Cortex of kidney (tissue), 1 donor: ENCODE results near the gene MYOCD.

Experiments
- DNase-seq: peaks from one replicate; lab custom pipeline; 2025; lab: John Stamatoyannopoulos, UW

MYOCD gene

DNA sequence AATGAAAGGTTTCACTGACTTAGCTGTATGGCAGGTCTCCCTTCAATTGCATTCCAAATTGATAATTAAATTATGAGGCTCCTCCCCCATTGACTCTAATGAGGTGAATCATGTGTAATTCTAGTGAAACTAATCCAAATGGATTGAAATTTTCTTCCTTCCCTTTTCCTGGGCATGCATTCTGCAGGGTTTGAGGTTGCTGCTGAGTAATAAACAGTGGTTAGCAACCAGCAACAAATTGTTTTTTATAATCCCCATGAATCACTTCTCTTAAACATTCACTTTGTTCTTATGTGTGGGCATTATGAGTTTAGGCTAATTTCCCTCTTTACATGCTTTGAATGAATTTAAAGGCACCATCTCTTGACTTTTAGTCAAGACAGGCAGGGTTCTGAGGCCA lies 43.4 kb downstream of the MYOCD start:
- no peak for DNase-seq

DNA sequence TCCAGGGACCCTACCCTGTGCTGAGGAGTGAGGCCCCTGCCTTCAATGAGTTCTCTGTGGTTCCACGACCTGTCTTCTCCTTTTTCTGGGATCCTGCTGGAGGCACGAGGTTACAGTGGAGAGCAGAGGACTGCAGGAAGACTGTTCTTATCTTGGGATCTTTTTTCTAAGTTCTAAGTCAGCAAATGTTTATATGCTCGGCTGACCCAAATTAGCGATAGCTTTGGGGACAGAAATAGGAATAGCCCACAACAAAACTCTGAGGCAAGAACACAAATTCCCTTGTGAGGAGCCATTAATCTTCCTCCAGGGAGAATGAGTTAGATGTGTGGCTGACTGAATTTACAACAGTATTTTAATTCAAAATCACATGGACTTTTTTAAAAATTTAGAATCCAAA lies 46.7 kb downstream of the MYOCD start:
- no peak for DNase-seq

DNA sequence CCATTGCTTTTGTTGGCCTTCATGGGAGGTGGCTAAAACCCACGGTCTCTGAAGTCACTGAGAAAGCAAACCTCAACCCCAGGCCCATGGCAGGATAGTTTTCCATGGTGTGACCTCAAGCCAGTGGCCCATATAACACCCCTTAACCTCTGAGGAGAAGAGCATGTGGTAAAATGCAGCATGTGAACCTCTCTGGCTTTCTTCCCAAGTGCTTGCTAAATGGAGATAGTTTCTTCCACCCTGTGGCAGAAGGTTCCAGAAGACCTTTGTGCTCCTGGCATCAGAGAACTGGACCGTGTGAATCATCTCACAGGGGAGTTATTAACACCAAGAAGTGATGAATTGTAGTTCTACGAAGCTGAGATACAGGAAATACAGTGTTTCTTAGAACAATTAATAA lies 47.3 kb downstream of the MYOCD start:
- DNase-seq, result no peak

GRCh38 chr17:12719948-12720347 lies 54.3 kb downstream of the MYOCD start:
- no peak for DNase-seq

DNA sequence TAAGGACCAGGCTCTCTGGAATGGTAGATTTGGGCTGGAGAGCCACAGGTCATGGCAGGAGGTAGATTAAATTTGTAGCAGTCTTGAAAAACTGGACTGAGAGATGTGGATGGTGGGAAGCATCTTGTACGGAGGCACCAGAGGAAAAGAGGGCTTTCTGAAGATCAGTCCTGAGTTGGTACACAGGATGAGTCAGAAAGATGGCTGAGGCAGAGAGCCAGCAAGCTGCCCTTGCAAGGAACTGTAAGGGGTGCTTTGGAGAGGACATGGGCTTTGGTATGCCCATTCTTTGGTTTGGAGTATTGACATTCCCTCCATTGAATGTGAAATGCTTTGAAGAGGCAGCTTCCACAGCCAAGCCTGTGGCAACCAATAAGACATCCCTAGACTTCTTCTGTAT lies 55.9 kb downstream of the MYOCD start:
- no peak for DNase-seq

DNA sequence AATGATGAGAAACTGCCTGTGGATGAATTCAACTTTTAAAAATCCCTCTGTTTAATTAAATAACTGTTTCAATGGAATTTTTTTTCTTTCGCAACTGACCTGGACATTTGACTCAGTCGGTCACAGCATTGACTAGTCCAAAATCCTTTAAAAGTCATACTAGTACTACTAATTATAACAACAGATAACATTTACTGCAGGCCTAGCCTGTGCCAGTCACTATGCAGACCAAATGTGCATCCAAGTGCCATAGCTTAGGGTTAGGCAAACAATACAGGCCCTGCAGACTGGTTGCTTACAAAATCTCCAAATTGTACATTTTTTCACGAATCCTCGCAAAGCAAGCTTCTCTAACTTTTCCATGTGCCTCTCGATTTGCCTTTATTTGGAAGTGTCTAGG lies 56.6 kb downstream of the MYOCD start:
- DNase-seq, result no peak

GRCh38 chr17:12726131-12726530 lies 60.4 kb downstream of the MYOCD start:
- DNase-seq, result no peak

GRCh38 chr17:12727076-12727760 lies 61.5 kb downstream of the MYOCD start:
- DNase-seq, result no peak

- DNase-seq, result no peak
Measured at GRCh38 chr17:12727881-12728280, 62.2 kb downstream of the MYOCD start.

- DNase-seq, result no peak
Measured at GRCh38 chr17:12729086-12729485, 63.4 kb downstream of the MYOCD start.

GRCh38 chr17:12730421-12730820 lies 64.7 kb downstream of the MYOCD start:
- no peak for DNase-seq

GRCh38 chr17:12730931-12731521 lies 65.3 kb downstream of the MYOCD start:
- no peak for DNase-seq

DNA sequence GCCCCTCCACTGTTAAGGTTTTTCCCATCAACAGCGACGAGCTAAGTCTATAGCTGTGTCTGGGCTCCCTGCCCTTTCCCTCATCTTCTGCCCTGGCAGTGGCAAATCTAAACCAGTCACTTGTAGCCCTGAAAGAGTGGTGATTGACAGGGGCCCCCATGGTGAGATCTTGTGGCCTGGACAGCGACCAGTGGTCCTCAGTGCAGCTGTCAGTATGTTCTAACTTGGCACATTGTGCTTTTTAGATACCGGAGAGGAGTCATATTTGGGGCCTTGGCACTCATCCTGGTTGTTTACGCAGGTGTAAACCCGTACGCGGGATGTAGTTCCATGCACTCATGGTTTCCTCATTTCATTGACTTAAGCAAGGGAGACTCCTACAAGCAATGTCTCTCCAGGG lies 66.1 kb downstream of the MYOCD start:
- DNase-seq, result no peak

- DNase-seq, result no peak
Measured at GRCh38 chr17:12732366-12732765, 66.7 kb downstream of the MYOCD start.

- DNase-seq, result no peak
Measured at GRCh38 chr17:12734926-12735325, 69.2 kb downstream of the MYOCD start.

GRCh38 chr17:12735517-12735916 lies 69.8 kb downstream of the MYOCD start:
- no peak for DNase-seq

DNA sequence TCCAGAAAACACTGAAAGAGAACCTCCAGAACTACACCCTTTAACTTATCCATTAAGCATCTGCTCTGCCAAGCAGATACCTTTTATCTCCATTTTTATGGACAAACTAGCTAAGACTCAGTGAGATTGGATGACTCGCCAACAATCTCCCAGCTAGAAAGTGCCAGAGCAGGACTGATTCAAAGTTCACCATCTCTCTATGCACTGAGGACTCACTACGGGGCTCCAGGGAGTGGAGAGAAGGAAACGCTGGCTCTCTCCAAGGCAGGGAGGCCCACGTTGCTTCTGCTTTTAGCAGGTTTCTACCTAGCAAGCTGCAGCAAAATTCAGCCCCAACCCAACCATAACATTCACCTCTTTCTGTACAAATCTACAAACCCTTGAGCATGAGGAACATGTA lies 70.8 kb downstream of the MYOCD start:
- no peak for DNase-seq

DNA sequence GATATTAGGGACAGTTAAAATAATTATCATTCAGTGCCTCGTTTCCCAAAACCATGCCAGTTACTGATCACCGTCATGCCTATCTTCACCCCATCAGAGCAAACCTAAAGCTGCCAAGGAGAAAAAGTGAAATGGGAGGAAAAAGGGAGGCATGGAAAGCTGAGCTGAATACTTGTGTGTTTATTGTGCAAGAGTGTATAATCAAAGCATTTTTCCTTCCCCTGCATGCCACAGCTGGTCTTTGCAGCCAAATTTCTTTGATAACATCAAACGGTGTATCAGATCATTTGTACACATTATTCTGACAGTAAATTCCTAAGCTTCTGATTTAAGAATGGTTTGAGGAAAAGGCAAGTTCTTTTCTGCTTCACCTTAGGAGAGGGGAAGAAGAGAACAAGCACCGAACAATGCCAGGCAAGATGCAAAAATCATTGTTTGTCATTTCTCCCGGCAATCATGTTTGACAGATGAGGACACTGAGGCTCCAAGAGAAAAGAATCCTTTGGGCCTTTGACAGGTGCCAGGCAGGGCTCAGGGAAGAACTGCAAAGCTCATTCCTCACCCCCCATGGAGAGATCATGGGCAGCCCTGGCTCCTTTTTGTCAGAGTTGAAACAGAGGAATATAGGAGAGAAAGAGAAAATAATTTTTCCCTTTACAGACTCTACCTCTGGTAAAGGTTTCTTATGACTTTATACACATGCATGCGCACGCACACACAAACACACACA lies 72.2 kb downstream of the MYOCD start:
- DNase-seq, result no peak

DNA sequence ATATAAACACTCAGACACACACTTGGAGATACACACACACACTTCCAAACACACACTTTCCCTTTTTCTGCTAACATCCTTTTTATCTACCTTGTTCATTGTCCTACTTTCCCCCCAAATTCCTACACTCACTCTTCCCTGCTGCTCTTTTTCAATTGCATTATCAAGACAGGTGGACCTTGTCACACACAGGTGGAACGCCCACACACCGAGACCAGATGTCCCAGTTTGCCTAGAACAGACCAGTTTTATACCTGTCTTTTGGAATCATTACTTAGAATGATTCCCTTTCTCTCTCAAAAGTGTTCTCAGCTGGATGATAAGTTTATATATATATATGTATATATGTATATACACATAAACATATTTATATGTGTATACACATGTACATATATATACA lies 72.9 kb downstream of the MYOCD start:
- no peak for DNase-seq

GRCh38 chr17:12739500-12739899 lies 73.8 kb downstream of the MYOCD start:
- no peak for DNase-seq

DNA sequence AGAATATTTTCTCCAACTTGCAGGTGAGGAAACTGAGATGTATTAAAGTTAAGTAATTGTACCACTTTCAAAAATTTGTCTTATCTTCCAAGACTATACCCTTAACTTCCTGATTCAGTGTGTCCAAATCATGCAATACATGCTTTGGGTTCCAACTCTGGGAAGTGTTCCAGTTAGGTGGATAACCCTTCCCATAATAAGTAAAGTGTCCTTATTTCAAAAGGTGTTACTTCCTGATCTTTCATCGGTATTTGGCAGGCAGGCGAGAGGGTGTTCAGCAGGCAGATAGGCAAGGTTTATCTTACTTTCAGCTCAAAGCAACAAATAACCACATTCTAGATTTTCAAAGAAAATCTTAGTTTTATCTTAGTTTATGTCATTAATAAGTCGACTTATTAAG lies 77.4 kb downstream of the MYOCD start:
- DNase-seq, result no peak

GRCh38 chr17:12744298-12744697 lies 78.6 kb downstream of the MYOCD start:
- DNase-seq, result no peak

- no peak for DNase-seq
Measured at GRCh38 chr17:12744786-12745185, 79.1 kb downstream of the MYOCD start.

DNA sequence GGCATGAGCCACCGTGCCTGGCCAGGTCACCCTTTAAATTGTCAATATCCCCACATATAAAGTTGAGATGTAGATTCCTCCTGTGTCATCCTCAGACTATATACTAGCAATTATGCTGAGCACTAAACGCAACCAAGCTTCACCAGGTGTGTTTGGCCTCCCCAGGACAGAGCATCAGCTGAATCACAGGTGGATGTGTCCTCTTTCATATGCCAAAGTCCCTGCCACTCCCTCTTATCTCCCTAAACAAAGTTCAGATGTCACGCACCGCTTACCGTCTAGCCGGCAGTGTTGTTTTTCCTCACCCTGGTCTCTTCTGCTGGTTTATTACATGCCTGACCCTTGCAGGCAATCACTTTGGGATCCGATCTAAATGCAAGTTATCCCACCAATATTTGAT lies 79.8 kb downstream of the MYOCD start:
- DNase-seq, result no peak
